ENCODE results near the gene RGL1.

RGL1 gene

DNA sequence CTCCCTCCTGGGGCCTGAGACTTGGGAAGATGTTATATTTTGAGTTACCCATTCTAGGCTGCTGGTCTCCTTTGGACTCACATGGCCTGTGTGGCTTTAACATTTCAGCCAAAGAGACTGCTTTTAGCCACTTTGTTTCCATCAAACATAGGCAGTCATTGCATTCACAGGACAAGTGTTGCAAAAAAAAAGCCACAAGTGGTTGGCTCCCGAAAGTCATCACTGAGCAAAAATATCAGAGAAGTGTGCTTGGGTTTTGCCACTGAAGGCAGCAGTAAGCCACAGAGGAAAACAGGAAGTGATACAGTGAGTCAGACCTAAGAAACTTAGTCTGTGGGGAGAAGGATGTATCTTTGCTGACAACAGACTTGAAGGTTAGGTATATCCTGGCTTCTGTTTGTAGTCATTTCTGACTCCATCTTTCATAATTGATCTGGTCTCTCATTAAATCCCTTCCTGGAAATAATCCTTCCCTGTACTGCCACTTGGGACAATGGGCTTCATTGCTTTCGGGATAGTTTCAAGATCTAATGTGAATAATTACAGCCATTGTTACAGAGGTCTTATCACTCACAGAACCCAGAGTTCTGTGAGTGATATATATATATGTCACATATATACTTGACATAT, 151.8 kb downstream of the RGL1 start:
- no peaks in the 10 kb centered on the region for H3K36me3 Mint-ChIP-seq (ENCODE audit: insufficient read depth)
- ATAC-seq (replicated peaks; ENCODE audit: extremely low read depth, poor library complexity, severe bottlenecking) (peak; percentile 99), DNase-seq (ENCODE audit: low spot score in 2 of 2) (peak; percentile 22 to 51)
- peaks cover 9% of the 10 kb centered on the region for H3K4me1 Mint-ChIP-seq
- H3K9me3 Mint-ChIP-seq, result no peaks in the 10 kb centered on the region
- H3K27ac Mint-ChIP-seq (ENCODE audit: low read depth), result no peak overlapping the region
- peak overlapping the region; percentile 39 for H3K4me3 Mint-ChIP-seq
- no peaks in the 10 kb centered on the region for H3K27me3 Mint-ChIP-seq

GRCh38 chr1:183957216-183957830, 152.4 kb downstream of the RGL1 start:
- peaks cover 9% of the 10 kb centered on the region for H3K4me1 Mint-ChIP-seq
- H3K9me3 Mint-ChIP-seq, result peaks cover under 1% of the 10 kb centered on the region
- H3K27me3 Mint-ChIP-seq, result no peaks in the 10 kb centered on the region
- ATAC-seq (replicated peaks; ENCODE audit: extremely low read depth, poor library complexity, severe bottlenecking) (no peak), DNase-seq (ENCODE audit: low spot score in 2 of 2) (no peak)
- no peaks in the 10 kb centered on the region for H3K36me3 Mint-ChIP-seq (ENCODE audit: insufficient read depth)
- H3K27ac Mint-ChIP-seq (ENCODE audit: low read depth), result no peak overlapping the region
- H3K4me3 Mint-ChIP-seq, result no peak overlapping the region

DNA sequence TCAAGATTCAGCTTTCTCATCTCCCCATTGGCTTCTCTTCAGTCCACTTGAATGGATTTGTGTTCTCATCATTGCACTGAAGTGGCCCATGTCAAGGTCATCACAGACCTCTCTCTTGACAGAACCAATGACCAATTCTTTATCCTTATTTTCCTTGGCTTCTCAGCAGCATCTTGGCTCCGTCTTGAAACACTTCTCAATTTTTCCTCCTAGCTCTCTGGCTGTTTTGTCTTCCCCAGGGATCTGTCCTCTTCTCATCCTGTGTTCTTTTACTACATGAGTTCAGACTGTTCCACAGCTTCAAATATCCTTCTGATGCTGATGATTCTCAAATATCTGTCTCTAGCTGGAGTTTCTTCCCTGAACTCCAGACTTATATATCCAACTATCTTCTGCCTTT, 154.0 kb downstream of the RGL1 start:
- H3K9me3 Mint-ChIP-seq, result peaks cover 4% of the 10 kb centered on the region
- H3K36me3 Mint-ChIP-seq (ENCODE audit: insufficient read depth), result no peaks in the 10 kb centered on the region
- ATAC-seq (replicated peaks; ENCODE audit: extremely low read depth, poor library complexity, severe bottlenecking), result no peak
- no peak for DNase-seq (ENCODE audit: low spot score in 2 of 2)
- H3K27ac Mint-ChIP-seq (ENCODE audit: low read depth), result no peak overlapping the region
- no peaks in the 10 kb centered on the region for H3K27me3 Mint-ChIP-seq
- peaks cover 17% of the 10 kb centered on the region for H3K4me1 Mint-ChIP-seq
- H3K4me3 Mint-ChIP-seq, result no peak overlapping the region

- DNase-seq (ENCODE audit: low spot score in 2 of 2) (no peak), ATAC-seq (replicated peaks; ENCODE audit: extremely low read depth, poor library complexity, severe bottlenecking) (no peak)
- Mint-ChIP-seq H3K4me1 (peaks cover 9% of the 10 kb centered on the region), H3K27ac (ENCODE audit: low read depth) (no peak overlapping the region), H3K36me3 (ENCODE audit: insufficient read depth) (no peaks in the 10 kb centered on the region), H3K9me3 (peaks cover 4% of the 10 kb centered on the region), H3K4me3 (no peak overlapping the region), H3K27me3 (no peaks in the 10 kb centered on the region)
These were observed 156.2 kb downstream of the RGL1 start for GRCh38 chr1:183961132-183961531.

GRCh38 chr1:183962903-183963302, 158.0 kb downstream of the RGL1 start:
- H3K36me3 Mint-ChIP-seq (ENCODE audit: insufficient read depth), result no peaks in the 10 kb centered on the region
- H3K27me3 Mint-ChIP-seq, result no peaks in the 10 kb centered on the region
- no peak for DNase-seq (ENCODE audit: low spot score in 2 of 2)
- no peak overlapping the region for H3K4me3 Mint-ChIP-seq
- peaks cover 23% of the 10 kb centered on the region for H3K4me1 Mint-ChIP-seq
- peaks cover 4% of the 10 kb centered on the region for H3K9me3 Mint-ChIP-seq
- no peak overlapping the region for H3K27ac Mint-ChIP-seq (ENCODE audit: low read depth)
- ATAC-seq (replicated peaks; ENCODE audit: extremely low read depth, poor library complexity, severe bottlenecking), result no peak

DNA sequence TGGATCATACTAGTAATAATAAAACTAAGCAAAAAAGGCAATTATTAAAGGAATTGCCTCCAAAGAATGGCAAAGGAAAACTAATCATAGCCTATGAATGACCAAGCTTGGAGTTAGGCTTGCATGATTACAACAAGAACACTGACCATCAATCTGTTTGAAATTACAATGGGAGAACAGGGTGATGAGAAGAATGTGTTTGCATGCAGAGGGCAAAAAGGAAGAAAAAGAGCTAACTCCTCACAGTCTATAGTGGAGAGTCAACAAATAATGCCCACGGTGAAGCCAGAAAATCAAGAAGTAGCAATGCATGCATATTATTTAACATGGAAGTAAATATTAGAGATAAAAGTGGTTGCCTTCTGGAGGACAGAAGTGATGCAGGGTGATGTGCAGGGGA, 160.8 kb downstream of the RGL1 start:
- no peaks in the 10 kb centered on the region for H3K36me3 Mint-ChIP-seq (ENCODE audit: insufficient read depth)
- ATAC-seq (replicated peaks; ENCODE audit: extremely low read depth, poor library complexity, severe bottlenecking) (no peak), DNase-seq (ENCODE audit: low spot score in 2 of 2) (no peak)
- no peak overlapping the region for H3K27ac Mint-ChIP-seq (ENCODE audit: low read depth)
- H3K9me3 Mint-ChIP-seq, result peaks cover 4% of the 10 kb centered on the region
- H3K4me3 Mint-ChIP-seq, result no peak overlapping the region
- peaks cover 32% of the 10 kb centered on the region for H3K4me1 Mint-ChIP-seq
- no peaks in the 10 kb centered on the region for H3K27me3 Mint-ChIP-seq

DNA sequence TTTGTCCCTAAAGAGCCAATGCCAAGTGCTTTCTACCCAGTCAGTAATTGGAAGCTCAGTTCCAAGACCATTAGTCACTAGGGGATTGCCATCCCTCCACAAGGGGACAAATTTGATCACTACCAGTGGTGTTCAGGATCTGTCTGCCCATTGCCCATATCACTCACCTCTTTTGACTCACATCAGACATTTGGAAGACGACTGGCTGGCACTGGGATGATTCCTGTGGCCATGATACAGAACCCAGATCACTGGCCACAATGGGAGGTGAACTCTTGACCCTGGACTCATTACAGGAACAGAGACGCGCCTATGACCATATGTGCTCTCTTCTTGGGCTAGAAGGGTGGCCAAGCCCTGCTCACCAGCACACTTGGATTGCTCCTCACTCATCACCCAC, 161.6 kb downstream of the RGL1 start:
- Mint-ChIP-seq H3K27me3 (no peaks in the 10 kb centered on the region), H3K4me3 (no peak overlapping the region), H3K27ac (ENCODE audit: low read depth) (peak overlapping the region; percentile 75), H3K9me3 (peaks cover 4% of the 10 kb centered on the region), H3K4me1 (peaks cover 32% of the 10 kb centered on the region), H3K36me3 (ENCODE audit: insufficient read depth) (no peaks in the 10 kb centered on the region)
- DNase-seq (ENCODE audit: low spot score in 2 of 2), result no peak
- no peak for ATAC-seq (replicated peaks; ENCODE audit: extremely low read depth, poor library complexity, severe bottlenecking)

DNA sequence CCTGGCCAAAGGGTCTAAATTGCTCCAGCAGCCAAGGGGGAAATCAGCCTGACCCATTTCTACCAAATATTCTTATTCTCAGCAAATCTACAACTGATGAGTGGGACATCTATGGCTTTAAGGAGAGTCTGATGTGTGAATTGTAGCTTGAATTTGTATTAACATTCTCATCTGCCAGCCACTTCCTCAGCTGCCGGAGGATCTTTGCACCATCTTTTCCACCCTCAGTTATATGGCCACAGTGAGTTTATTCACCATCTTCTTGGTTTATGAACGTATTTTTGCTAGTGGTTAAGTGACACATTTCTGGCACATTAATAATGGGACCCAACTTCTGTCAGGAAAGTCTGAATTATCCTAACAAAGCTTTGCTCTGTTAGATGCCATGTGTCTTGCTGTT, 163.0 kb downstream of the RGL1 start:
- H3K9me3 Mint-ChIP-seq, result no peaks in the 10 kb centered on the region
- H3K4me3 Mint-ChIP-seq, result peak overlapping the region; percentile 30
- peaks cover 2% of the 10 kb centered on the region for H3K36me3 Mint-ChIP-seq (ENCODE audit: insufficient read depth)
- H3K27ac Mint-ChIP-seq (ENCODE audit: low read depth), result peak overlapping the region; percentile 75
- DNase-seq (ENCODE audit: low spot score in 2 of 2) (no peak), ATAC-seq (replicated peaks; ENCODE audit: extremely low read depth, poor library complexity, severe bottlenecking) (peak; percentile 68)
- H3K27me3 Mint-ChIP-seq, result no peaks in the 10 kb centered on the region
- peaks cover 25% of the 10 kb centered on the region for H3K4me1 Mint-ChIP-seq

- H3K27me3 Mint-ChIP-seq, result no peaks in the 10 kb centered on the region
- H3K9me3 Mint-ChIP-seq, result no peaks in the 10 kb centered on the region
- ATAC-seq (replicated peaks; ENCODE audit: extremely low read depth, poor library complexity, severe bottlenecking) (no peak), DNase-seq (ENCODE audit: low spot score in 2 of 2) (no peak)
- peaks cover 23% of the 10 kb centered on the region for H3K4me1 Mint-ChIP-seq
- peaks cover 2% of the 10 kb centered on the region for H3K36me3 Mint-ChIP-seq (ENCODE audit: insufficient read depth)
- peak overlapping the region; percentile 75 for H3K27ac Mint-ChIP-seq (ENCODE audit: low read depth)
- H3K4me3 Mint-ChIP-seq, result peak overlapping the region; percentile 30
These were observed 163.5 kb downstream of the RGL1 start for GRCh38 chr1:183968386-183968785.

GRCh38 chr1:183970516-183971300, 165.8 kb downstream of the RGL1 start:
- Mint-ChIP-seq H3K27me3 (no peaks in the 10 kb centered on the region), H3K4me1 (peaks cover 23% of the 10 kb centered on the region), H3K27ac (ENCODE audit: low read depth) (no peak overlapping the region), H3K9me3 (no peaks in the 10 kb centered on the region), H3K4me3 (no peak overlapping the region), H3K36me3 (ENCODE audit: insufficient read depth) (peaks cover 2% of the 10 kb centered on the region)
- ATAC-seq (replicated peaks; ENCODE audit: extremely low read depth, poor library complexity, severe bottlenecking) (no peak), DNase-seq (ENCODE audit: low spot score in 2 of 2) (no peak)

DNA sequence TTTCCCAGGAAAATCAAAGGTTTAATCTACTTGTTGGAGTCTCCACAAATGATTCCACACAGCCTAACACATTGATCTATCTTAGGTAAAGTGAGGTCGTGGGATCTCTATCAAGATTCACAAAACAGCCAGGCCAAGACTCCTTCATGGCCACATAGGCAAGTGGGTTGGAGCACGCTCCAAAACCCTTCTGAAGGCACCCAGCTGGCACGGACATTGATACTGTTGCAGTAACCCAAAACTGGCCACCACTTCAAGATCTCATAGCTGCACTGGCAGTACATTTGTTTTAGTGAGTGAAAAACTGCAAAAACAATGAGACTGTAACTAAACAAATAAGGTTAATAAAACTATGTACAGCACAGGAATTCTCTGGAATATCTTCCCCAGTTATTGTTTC, 170.7 kb downstream of the RGL1 start:
- Mint-ChIP-seq H3K36me3 (ENCODE audit: insufficient read depth) (peaks cover 2% of the 10 kb centered on the region), H3K4me1 (no peaks in the 10 kb centered on the region), H3K27me3 (no peaks in the 10 kb centered on the region), H3K9me3 (no peaks in the 10 kb centered on the region), H3K4me3 (no peak overlapping the region), H3K27ac (ENCODE audit: low read depth) (no peak overlapping the region)
- ATAC-seq (replicated peaks; ENCODE audit: extremely low read depth, poor library complexity, severe bottlenecking) (no peak), DNase-seq (ENCODE audit: low spot score in 2 of 2) (no peak)

DNA sequence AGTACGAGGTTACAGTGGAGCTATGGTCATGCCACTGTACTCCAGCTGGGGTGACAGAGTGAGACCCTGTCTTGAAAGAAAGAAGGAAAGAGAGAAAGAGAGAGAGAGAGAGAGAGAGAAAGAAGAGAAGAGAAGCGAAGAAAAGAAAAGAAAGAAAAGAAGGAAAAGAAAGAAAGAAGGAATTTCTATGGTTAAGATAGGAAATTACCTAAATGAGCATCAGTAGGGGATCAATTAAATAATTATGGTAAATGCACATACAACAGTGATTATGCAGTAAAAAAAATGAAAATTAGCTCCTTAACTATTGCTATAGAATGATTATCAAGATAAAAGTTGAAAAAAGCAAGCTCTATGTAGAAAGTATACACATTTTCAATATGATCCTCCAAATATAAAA, 172.8 kb downstream of the RGL1 start:
- DNase-seq (ENCODE audit: low spot score in 2 of 2), result no peak
- H3K4me3 Mint-ChIP-seq, result no peak overlapping the region
- no peaks in the 10 kb centered on the region for H3K9me3 Mint-ChIP-seq
- ATAC-seq (replicated peaks; ENCODE audit: extremely low read depth, poor library complexity, severe bottlenecking), result no peak
- no peaks in the 10 kb centered on the region for H3K36me3 Mint-ChIP-seq (ENCODE audit: insufficient read depth)
- no peaks in the 10 kb centered on the region for H3K27me3 Mint-ChIP-seq
- no peak overlapping the region for H3K27ac Mint-ChIP-seq (ENCODE audit: low read depth)
- no peaks in the 10 kb centered on the region for H3K4me1 Mint-ChIP-seq

Data from central memory CD8-positive, alpha-beta T cell (primary cell).